Measurements from ENCODE around the gene CYP1A2. TPM values are rescaled to one million over a fixed set of nuclear protein-coding genes. Genes with fewer than 3 reads are reported as not detected.
A peak's percentile ranks its signal among the peaks of the same experiment; 100 is the strongest.

CYP1A2 gene
- total RNA-seq, 1 experiment from 2014 or later: not detected

DNA sequence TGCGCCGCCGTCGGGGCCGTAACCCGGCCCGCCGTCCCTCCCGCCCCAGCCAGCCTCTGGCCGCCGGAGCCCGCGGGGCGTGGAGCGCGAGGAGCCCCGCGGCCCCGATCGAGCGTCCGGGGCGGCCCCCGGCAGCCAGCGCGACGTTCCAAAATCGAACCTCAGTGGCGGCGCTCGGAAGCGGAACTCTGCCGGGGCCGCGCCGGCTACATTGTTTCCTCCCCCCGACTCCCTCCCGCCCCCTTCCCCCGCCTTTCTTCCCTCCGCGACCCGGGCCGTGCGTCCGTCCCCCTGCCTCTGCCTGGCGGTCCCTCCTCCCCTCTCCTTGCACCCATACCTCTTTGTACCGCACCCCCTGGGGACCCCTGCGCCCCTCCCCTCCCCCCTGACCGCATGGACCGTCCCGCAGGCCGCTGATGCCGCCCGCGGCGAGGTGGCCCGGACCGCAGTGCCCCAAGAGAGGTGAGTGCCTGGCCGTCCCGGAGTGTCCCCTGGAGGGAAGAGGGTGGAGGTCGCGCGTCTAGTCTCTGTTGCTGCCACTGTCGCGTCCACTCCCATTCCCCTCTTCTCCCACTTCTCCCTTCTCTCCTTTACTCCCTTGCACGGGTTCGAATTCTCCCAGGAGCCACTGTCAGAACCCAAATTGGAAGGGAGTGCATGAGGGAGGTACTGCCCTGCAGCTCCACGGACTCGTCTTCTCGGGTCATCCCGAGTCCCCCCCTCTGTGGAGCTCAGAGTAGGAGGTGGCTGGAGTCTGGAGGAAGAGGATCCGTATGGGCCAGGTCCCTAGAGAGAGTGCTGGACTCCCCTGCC lies 33.8 kb downstream of the CYP1A2 start:
- H2BK5ac ChIP-seq (ENCODE audit: insufficient read length, low read length): no peak overlapping the region
- no peak overlapping the region for H2BK20ac ChIP-seq (ENCODE audit: low read depth, low read length, poor library complexity, severe bottlenecking)
- no peak overlapping the region for H3K18ac ChIP-seq (ENCODE audit: insufficient read length, low read depth, low read length)
- peaks cover 29 to 48% of the 10 kb centered on the region in 2 experiments for H3K4me1 Mint-ChIP-seq
- H3K27ac ChIP-seq (ENCODE audit: insufficient read length, low read depth, low read length): no peak overlapping the region
- no peak overlapping the region for H2BK12ac ChIP-seq (ENCODE audit: insufficient read length, low read depth, low read length)
- H3K27ac Mint-ChIP-seq: no peak overlapping the region
- H3K14ac ChIP-seq (ENCODE audit: insufficient read depth, low read length): peak overlapping the region; percentile 42; the same call in 1 of the 2 replicates
- TF ChIP-seq, protein P1, sequence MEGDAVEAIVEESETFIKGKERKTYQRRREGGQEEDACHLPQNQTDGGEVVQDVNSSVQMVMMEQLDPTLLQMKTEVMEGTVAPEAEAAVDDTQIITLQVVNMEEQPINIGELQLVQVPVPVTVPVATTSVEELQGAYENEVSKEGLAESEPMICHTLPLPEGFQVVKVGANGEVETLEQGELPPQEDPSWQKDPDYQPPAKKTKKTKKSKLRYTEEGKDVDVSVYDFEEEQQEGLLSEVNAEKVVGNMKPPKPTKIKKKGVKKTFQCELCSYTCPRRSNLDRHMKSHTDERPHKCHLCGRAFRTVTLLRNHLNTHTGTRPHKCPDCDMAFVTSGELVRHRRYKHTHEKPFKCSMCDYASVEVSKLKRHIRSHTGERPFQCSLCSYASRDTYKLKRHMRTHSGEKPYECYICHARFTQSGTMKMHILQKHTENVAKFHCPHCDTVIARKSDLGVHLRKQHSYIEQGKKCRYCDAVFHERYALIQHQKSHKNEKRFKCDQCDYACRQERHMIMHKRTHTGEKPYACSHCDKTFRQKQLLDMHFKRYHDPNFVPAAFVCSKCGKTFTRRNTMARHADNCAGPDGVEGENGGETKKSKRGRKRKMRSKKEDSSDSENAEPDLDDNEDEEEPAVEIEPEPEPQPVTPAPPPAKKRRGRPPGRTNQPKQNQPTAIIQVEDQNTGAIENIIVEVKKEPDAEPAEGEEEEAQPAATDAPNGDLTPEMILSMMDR (conservative IDR thresholded peaks at IDR 0.05): no peak
- no peak overlapping the region for H3K4ac ChIP-seq (ENCODE audit: low read depth, low read length)
- H3K4me2 ChIP-seq (ENCODE audit: insufficient read depth, insufficient read length, low read length): peak overlapping the region; percentile 92
- no peaks in the 10 kb centered on the region for H3K79me2 ChIP-seq (ENCODE audit: insufficient read depth, low read length)
- peaks cover 11% of the 10 kb centered on the region for H3K23me2 ChIP-seq (ENCODE audit: insufficient read length, low read depth, low read length, poor library complexity, severe bottlenecking)
- no peak overlapping the region for H3K56ac ChIP-seq (ENCODE audit: insufficient read length, low read depth, low read length)
- H4K20me1 ChIP-seq (ENCODE audit: control insufficient read depth, insufficient read depth, insufficient read length): no peaks in the 10 kb centered on the region
- DNase-seq: no peak
- H2AFZ ChIP-seq (ENCODE audit: low read length): no peak overlapping the region
- H3K79me1 ChIP-seq (ENCODE audit: insufficient read depth, low read depth, low read length, poor library complexity, severe bottlenecking): no peaks in the 10 kb centered on the region
- H4K5ac ChIP-seq (ENCODE audit: insufficient read length, low read depth, low read length): no peak overlapping the region
- no peak overlapping the region for H4K8ac ChIP-seq (replicated peaks; ENCODE audit: insufficient read length, low read depth, low read length)
- no peak overlapping the region for H3T11ph ChIP-seq (ENCODE audit: low read length)
- H3K4me3 Mint-ChIP-seq: peak overlapping the region; percentile 81 to 87
- H3K9ac ChIP-seq (ENCODE audit: extremely low read depth, insufficient read length, low read length): peak overlapping the region; percentile 31
- H2AK5ac ChIP-seq (ENCODE audit: insufficient read length, low read length): no peak overlapping the region
- H3K36me3 Mint-ChIP-seq (ENCODE audit: insufficient read depth in 1 of 3, low read depth in 3 of 3): peaks cover 0 to 5% (median 4%) of the 10 kb centered on the region in 3 experiments; a peak in 3 of 7 replicates
- no CpG with 5 or more reads among the region's 72 CpGs for WGBS (ENCODE audit: extremely low coverage, insufficient read length, low lambda C conversion rate)
- H2BK15ac ChIP-seq (ENCODE audit: low read depth, low read length): no peak overlapping the region
- H4K91ac ChIP-seq (ENCODE audit: insufficient read length, low read depth, low read length): no peak overlapping the region
- no peak overlapping the region for H2BK120ac ChIP-seq (ENCODE audit: low read depth, low read length, poor library complexity, severe bottlenecking)
- H3K9me3 ChIP-seq (ENCODE audit: control insufficient read depth, low read depth, low read length): no peaks in the 10 kb centered on the region
- no peak overlapping the region for H3K23ac ChIP-seq (ENCODE audit: insufficient read length, low read depth, low read length)
- H3K27me3 ChIP-seq (ENCODE audit: insufficient read depth, low read length): peaks cover 4% of the 10 kb centered on the region; the same call in 1 of the 2 replicates
- peaks cover 1% of the 10 kb centered on the region; the same call in 1 of the 2 replicates for H3K4me1 ChIP-seq (ENCODE audit: insufficient read depth, low read length)
- H3K27me3 Mint-ChIP-seq (ENCODE audit: low read depth): peaks cover 30% of the 10 kb centered on the region
- H3K9me3 Mint-ChIP-seq: no peaks in the 10 kb centered on the region

Measured in H9 (cell line).